GM18526 (cell line): Measurements from ENCODE around the gene ZNF581.

Source experiments
- POLR2A ChIP-seq: IDR thresholded peaks from 3 replicates; pipeline ENCODE4 v1.6.1; 2011; ENCODE audit not compliant: insufficient read length; ENCODE audit errors: extremely low read depth

The ZNF581 gene

DNA sequence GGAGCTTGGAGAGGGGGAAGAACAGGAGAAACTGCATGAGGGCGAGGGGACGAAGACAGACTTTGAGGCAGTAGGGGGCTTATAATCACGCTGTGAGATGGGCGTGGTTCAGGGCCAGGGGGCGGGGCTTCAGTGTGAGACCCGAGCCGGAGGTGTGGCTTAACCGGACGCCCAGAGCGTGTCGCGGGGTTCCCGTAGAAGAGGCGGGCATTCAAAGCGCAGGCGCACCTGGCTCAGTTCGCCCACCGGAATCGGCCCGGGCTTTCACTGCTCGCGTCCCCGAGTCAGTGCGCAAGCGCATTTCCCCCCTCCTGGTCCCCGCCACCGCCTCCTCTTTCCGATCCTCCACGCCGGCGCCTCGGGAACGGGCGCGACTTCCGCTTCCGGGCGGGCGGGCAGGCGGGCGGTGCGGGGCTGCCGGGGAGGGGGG lies 38.2 kb upstream of the ZNF581 start:
- TF ChIP-seq POLR2A, result peak; percentile 46

DNA sequence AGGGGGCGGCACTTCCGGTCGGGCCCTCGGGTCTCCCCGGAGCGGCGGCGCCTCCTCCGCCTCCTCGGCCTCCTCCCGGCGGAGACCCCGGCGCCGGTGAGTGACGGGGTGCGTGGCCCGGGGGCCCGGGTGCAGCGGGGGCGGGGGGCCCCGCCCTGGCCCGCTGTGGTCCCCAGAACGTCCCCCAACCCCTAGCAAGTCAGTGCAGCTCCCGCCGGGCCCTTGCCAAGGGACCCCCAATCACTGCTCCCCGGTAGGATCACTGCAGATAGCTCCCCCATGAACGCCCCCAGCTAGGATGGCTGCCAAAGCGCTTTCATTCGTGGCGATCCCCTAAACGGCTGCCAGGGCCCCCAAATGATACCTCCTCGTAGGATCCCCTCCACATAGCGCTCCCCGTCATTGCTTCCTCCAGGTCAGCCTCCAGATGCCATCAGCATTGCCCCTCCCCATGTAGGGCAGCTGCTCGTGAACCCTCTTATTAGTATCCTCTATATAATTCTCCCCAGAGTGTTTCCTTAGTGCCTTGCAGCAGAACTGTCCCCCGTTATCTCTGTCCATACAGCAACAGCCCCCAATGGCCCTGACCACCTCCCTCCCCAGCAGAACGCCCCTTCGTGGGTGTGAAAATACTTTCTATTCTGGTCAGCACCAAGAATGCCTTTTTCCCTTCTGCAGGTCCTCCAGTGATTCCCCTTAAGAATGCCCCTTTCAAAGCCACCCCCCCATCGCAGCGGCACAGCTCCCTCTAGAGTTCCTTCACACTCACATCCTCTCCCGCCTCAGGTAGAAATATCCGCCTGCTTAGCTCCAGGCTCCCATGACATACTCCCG lies 37.6 kb upstream of the ZNF581 start, which contains the start of gene ZNF865:
ZNF865 (plus strand) TSS at position 11 of the 834 bp plus-strand sequence. CDS start 7,972 bp downstream, outside the sequence.
- TF ChIP-seq POLR2A, result no peak

DNA sequence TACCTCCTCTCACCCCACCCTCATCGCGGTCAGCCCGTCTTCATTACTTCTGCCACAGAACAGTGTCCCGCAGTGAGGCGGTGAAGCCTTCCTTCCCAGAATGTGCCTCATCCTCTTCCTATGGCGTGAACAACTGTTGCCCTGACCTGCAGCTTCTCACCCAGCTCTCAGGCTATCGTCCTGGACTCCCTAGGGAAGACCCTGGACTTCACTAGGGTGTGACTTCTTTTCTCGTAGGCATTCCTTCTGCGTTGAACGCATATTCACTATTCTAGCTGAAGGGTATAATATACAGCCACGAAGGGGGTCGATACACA lies 37.0 kb upstream of the ZNF581 start:
- TF ChIP-seq POLR2A, result no peak

DNA sequence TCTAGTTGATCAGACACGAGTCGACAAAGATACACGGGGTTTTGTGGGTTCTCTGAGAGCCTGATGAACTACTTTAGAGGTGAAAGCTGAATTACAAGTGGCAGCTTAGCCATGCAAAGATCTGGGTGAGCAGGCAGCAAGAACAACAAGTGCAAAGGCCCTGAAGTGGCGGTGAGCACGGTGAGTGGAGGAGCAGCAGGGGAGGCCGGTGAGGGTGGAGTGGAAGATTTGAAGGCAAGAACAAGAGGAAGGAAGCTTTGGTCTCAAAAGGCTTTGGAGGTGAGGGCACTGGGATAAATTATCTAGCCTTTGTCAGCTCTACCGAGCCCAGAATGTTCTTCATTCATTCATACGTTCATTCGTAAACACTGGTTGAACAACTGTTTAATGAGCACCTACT lies 36.6 kb upstream of the ZNF581 start:
- TF ChIP-seq POLR2A, result no peak

DNA sequence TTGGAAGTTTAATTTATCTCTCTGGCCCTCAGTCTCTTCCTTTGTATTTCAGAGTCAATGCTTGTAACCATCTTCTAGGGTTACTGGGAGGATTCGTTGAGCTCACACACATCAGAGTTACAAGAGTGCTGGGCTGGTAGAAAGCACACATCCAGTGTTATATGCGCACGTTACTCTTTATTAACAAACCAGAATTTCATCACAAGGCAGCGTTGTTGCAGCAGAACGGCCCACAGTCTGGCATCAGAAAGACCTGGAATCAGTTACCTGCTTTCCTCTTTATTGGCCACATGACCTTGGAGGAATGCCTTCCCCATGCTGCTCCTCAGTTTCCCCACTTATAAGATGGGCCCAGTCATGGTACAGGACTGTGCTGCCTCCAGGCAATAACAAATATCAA lies 34.1 kb upstream of the ZNF581 start:
- no peak for TF ChIP-seq POLR2A

DNA sequence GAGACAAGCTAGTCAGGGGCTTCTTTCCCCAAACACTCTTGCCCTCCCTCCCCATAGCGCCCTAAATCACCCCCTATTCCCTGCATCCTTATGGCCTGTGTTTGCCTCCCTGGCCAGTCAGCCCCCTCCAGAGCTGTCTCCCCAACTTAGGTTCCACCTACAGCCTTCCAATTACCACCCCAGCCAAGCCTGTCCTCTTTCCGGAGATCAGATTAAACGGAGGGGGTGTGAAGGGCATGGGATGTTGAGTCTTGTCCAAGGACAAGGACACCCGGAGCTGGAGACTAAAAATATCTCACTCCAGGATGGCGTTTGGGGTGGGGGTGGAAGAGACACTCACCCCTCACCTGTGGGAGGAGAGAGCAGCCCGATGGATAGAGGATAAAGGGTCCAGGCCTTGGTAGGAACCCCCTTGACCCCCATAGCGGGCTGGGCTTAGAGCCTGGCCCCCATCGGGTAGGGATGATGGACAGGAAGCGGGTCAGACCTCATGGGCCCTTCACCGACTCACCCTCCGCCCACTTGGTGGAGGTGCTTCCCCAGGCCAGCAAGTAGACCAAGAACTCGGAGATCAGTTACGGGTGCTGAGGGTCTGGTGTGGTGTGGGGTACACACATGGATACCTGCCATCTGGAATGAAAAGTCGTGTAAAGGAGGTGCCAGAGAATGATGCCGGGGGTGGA lies 32.0 kb upstream of the ZNF581 start:
- TF ChIP-seq POLR2A, result no peak

DNA sequence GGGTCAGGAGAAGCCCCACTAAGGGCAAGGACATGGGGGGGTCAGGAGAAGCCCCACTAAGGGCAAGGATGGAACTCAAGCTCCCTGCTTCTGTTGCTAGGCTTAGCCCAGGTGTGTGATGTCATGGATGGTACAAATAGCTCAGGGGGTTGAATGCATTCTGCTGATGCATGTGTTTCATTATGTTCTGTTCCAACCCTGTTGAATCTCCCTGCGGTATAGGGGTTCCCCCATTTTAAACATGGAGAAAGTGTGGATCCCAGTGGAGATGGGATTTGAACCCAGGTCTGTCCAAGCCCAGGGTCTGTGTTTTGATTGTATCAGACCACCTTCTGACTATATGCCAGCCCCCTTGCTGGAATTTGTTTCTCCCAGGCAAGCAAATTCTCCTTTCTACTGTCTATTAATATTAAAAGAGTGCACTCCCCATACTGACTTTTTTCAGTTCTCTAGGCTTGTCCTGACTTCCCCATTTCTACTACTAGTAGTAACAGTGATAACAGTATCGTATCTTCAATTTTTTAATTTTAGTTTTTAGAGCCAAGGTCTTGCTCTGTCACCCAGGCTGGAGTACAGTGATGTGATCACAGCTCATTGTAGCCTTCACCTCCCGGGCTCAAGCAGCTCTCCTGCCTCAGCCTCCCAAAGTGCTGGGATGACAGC lies 31.3 kb upstream of the ZNF581 start:
- TF ChIP-seq POLR2A, result no peak

DNA sequence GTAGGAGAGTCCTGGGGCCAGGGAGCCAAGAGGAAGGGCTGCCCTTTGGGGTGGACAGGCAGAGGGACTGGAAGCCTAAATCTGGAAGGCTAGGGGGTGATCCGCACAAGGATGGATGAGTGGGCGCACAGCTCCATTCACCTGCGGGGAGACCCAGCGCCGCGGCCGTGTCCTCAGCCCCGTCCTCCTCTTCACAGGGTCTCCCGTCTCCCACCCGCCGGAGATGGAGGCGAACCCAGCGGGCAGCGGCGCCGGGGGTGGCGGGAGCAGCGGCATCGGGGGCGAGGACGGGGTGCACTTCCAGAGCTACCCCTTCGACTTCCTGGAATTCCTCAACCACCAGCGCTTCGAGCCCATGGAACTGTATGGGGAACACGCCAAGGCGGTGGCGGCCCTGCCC lies 30.1 kb upstream of the ZNF581 start:
- TF ChIP-seq POLR2A, result no peak

DNA sequence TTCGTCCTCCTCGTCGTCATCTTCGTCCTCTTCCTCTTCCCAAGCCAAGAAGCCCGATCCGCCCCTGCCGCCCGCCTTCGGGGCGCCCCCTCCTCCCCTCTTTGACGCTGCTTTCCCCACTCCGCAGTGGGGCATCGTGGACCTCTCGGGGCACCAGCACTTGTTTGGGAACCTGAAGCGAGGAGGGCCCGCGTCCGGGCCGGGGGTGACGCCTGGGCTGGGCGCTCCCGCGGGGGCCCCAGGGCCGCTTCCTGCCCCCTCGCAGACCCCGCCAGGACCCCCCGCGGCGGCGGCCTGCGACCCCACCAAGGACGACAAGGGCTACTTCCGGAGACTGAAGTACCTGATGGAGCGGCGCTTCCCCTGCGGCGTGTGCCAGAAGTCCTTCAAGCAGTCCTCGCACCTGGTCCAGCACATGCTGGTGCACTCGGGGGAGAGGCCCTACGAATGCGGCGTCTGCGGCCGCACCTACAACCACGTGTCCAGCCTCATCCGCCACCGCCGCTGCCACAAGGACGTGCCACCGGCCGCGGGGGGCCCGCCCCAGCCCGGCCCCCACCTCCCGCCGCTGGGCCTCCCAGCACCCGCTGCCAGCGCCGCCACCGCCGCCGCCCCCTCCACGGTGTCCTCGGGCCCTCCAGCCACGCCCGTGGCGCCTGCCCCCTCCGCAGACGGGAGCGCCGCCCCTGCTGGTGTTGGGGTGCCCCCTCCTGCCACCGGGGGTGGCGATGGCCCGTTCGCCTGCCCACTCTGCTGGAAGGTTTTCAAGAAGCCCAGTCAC lies 29.3 kb upstream of the ZNF581 start:
- no peak for TF ChIP-seq POLR2A

DNA sequence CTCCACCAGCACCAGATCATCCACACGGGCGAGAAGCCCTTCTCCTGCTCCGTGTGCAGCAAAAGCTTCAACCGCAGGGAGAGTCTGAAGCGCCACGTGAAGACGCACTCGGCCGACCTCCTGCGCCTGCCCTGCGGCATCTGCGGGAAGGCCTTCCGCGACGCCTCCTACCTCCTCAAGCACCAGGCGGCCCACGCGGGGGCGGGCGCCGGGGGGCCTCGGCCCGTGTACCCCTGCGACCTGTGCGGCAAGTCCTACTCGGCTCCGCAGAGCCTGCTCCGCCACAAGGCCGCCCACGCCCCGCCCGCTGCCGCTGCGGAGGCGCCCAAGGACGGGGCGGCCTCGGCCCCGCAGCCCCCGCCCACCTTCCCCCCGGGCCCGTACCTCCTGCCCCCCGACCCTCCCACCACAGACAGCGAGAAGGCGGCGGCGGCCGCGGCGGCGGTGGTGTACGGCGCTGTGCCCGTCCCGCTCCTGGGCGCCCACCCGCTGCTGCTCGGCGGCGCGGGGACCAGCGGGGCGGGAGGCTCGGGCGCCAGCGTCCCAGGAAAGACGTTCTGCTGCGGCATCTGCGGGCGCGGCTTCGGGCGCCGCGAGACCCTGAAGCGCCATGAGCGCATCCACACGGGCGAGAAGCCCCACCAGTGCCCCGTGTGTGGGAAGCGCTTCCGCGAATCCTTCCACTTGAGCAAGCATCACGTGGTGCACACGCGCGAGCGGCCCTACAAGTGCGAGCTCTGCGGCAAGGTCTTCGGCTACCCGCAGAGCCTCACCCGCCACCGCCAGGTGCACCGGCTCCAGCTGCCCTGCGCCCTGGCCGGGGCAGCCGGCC lies 28.5 kb upstream of the ZNF581 start:
- no peak for TF ChIP-seq POLR2A

DNA sequence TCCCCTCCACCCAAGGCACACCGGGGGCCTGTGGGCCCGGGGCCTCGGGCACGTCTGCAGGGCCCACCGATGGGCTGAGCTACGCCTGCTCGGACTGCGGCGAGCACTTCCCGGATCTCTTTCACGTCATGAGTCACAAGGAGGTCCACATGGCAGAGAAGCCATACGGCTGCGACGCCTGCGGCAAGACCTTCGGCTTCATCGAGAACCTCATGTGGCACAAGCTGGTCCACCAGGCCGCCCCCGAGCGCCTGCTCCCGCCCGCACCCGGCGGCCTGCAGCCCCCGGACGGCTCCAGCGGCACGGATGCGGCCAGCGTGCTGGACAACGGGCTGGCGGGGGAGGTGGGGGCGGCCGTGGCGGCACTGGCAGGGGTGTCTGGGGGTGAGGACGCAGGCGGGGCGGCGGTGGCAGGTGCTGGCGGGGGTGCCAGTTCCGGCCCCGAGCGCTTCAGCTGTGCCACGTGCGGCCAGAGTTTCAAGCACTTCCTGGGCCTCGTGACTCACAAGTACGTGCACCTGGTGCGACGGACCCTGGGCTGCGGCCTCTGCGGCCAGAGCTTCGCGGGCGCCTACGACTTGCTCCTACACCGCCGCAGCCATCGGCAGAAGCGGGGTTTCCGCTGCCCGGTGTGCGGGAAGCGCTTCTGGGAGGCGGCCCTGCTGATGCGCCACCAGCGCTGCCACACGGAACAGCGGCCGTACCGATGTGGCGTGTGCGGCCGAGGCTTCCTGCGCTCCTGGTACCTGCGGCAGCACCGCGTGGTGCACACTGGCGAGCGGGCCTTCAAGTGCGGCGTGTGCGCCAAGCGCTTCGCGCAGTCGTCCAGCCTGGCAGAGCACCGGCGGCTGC lies 27.7 kb upstream of the ZNF581 start:
- no peak for TF ChIP-seq POLR2A

DNA sequence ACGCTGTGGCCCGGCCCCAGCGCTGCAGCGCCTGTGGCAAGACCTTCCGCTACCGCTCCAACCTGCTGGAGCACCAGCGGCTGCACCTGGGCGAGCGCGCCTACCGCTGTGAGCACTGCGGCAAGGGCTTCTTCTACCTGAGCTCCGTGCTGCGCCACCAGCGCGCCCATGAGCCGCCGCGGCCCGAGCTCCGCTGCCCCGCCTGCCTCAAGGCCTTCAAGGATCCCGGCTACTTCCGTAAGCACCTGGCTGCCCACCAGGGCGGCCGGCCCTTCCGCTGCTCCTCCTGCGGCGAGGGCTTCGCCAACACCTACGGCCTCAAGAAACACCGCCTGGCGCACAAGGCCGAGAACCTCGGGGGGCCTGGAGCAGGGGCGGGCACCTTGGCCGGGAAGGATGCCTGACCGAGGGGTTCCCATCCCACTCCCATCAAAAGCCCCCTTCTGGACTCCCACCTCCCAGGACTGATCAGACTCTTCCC lies 27.0 kb upstream of the ZNF581 start:
- TF ChIP-seq POLR2A, result no peak

DNA sequence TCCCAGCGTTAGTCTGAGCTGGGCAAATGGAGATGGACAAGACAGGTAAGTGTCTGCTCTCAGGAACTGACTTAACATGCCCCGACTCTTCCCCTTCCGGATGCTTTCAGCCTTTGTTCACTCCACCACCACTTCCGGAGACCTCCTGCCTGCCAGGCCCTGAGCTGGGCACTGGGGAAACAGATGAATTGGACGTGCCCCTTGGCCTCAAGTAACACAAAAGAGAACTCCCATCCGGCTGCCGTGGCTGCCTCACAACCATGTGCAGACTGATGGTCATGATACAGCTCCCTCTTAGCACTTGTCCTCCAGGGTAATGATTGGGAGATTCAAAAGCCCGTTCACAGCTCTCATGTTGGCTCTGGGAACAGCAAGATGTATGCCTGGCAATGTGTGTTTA lies 26.0 kb upstream of the ZNF581 start:
- no peak for TF ChIP-seq POLR2A
